ENCODE measurements around the gene CDK17.

CDK17 gene

GRCh38 chr12:96310067-96310466 lies 90.2 kb downstream of the CDK17 start:
- WGBS (ENCODE audit: extremely low coverage, insufficient coverage, insufficient read length), result no CpG with 5 or more reads among the region's 3 CpGs
- no peak overlapping the region for H3K4ac ChIP-seq (ENCODE audit: low read depth, low read length)
- no peak overlapping the region for H3K4me2 ChIP-seq (ENCODE audit: low read length)
- no peak overlapping the region for H3K4me3 ChIP-seq (ENCODE audit: low read depth, low read length)
- no peaks in the 10 kb centered on the region for H3K4me1 ChIP-seq (ENCODE audit: control insufficient read depth in 1 of 2, insufficient read depth in 2 of 2, low read length in 2 of 2)
- no peak overlapping the region for H3K14ac ChIP-seq (ENCODE audit: low read length)
- no peaks in the 10 kb centered on the region for H3K27me3 ChIP-seq (ENCODE audit: insufficient read depth, low read length)
- H3K9ac ChIP-seq (ENCODE audit: low read length), result no peak overlapping the region
- H2BK120ac ChIP-seq (ENCODE audit: insufficient read depth, low read length, poor library complexity), result no peak overlapping the region
- no peak overlapping the region for H4K12ac ChIP-seq (ENCODE audit: low read depth, low read length)
- H3K23ac ChIP-seq (ENCODE audit: low read length), result no peak overlapping the region
- no peak overlapping the region for H2BK12ac ChIP-seq (ENCODE audit: low read length)
- H2AK5ac ChIP-seq (ENCODE audit: low read length), result no peak overlapping the region
- no peak overlapping the region for H3K27ac ChIP-seq (ENCODE audit: low read depth, low read length)
- no peaks in the 10 kb centered on the region for H3K9me3 ChIP-seq (ENCODE audit: insufficient read depth, low read depth, low read length)
- no peak overlapping the region for H3K18ac ChIP-seq (ENCODE audit: low read length)
- no peak overlapping the region for H4K8ac ChIP-seq (ENCODE audit: low read depth, low read length)
- DNase-seq, result no peak
- H2AFZ ChIP-seq (ENCODE audit: insufficient read depth, low read length, poor library complexity), result no peak overlapping the region
- H3K36me3 ChIP-seq (ENCODE audit: control insufficient read depth in 1 of 2, insufficient read depth in 2 of 2, low read length in 2 of 2), result no peaks in the 10 kb centered on the region
- no peaks in the 10 kb centered on the region for H3K79me2 ChIP-seq (ENCODE audit: control insufficient read depth, insufficient read depth, low read length, poor library complexity)
- no peak overlapping the region for H4K91ac ChIP-seq (ENCODE audit: low read depth, low read length)
- H3K79me1 ChIP-seq (ENCODE audit: low read length), result no peaks in the 10 kb centered on the region
- no peak overlapping the region for H2BK5ac ChIP-seq (ENCODE audit: low read depth, low read length, poor library complexity)

GRCh38 chr12:96308881-96309280 lies 91.4 kb downstream of the CDK17 start:
- H3K14ac ChIP-seq (ENCODE audit: low read length), result no peak overlapping the region
- H3K4me3 ChIP-seq (ENCODE audit: low read depth, low read length), result no peak overlapping the region
- H2BK120ac ChIP-seq (ENCODE audit: insufficient read depth, low read length, poor library complexity), result no peak overlapping the region
- no peak overlapping the region for H3K27ac ChIP-seq (ENCODE audit: low read depth, low read length)
- no peak overlapping the region for H4K8ac ChIP-seq (ENCODE audit: low read depth, low read length)
- no peak overlapping the region for H2BK12ac ChIP-seq (ENCODE audit: low read length)
- no peak overlapping the region for H4K91ac ChIP-seq (ENCODE audit: low read depth, low read length)
- H3K79me1 ChIP-seq (ENCODE audit: low read length), result no peaks in the 10 kb centered on the region
- H3K9me3 ChIP-seq (ENCODE audit: insufficient read depth, low read depth, low read length), result no peaks in the 10 kb centered on the region
- H3K36me3 ChIP-seq (ENCODE audit: control insufficient read depth in 1 of 2, insufficient read depth in 2 of 2, low read length in 2 of 2), result no peaks in the 10 kb centered on the region
- no peaks in the 10 kb centered on the region for H3K4me1 ChIP-seq (ENCODE audit: control insufficient read depth in 1 of 2, insufficient read depth in 2 of 2, low read length in 2 of 2)
- H3K4ac ChIP-seq (ENCODE audit: low read depth, low read length), result no peak overlapping the region
- H2AFZ ChIP-seq (ENCODE audit: insufficient read depth, low read length, poor library complexity), result no peak overlapping the region
- no peak overlapping the region for H2AK5ac ChIP-seq (ENCODE audit: low read length)
- H2BK5ac ChIP-seq (ENCODE audit: low read depth, low read length, poor library complexity), result no peak overlapping the region
- no peak overlapping the region for H3K4me2 ChIP-seq (ENCODE audit: low read length)
- H3K23ac ChIP-seq (ENCODE audit: low read length), result no peak overlapping the region
- DNase-seq, result no peak
- no CpG with 5 or more reads among the region's 1 CpG for WGBS (ENCODE audit: extremely low coverage, insufficient coverage, insufficient read length)
- no peaks in the 10 kb centered on the region for H3K79me2 ChIP-seq (ENCODE audit: control insufficient read depth, insufficient read depth, low read length, poor library complexity)
- H3K27me3 ChIP-seq (ENCODE audit: insufficient read depth, low read length), result no peaks in the 10 kb centered on the region
- H4K12ac ChIP-seq (ENCODE audit: low read depth, low read length), result no peak overlapping the region
- no peak overlapping the region for H3K9ac ChIP-seq (ENCODE audit: low read length)
- no peak overlapping the region for H3K18ac ChIP-seq (ENCODE audit: low read length)

GRCh38 chr12:96305665-96306064 lies 94.6 kb downstream of the CDK17 start:
- Histone ChIP-seq H2AFZ (ENCODE audit: insufficient read depth, low read length, poor library complexity) (no peak overlapping the region), H3K79me1 (ENCODE audit: low read length) (no peaks in the 10 kb centered on the region), H4K12ac (ENCODE audit: low read depth, low read length) (no peak overlapping the region), H3K4me3 (ENCODE audit: low read depth, low read length) (no peak overlapping the region), H3K36me3 (ENCODE audit: control insufficient read depth in 1 of 2, insufficient read depth in 2 of 2, low read length in 2 of 2) (no peaks in the 10 kb centered on the region), H3K27ac (ENCODE audit: low read depth, low read length) (no peak overlapping the region), H3K23ac (ENCODE audit: low read length) (no peak overlapping the region), H3K9ac (ENCODE audit: low read length) (no peak overlapping the region), H4K8ac (ENCODE audit: low read depth, low read length) (no peak overlapping the region), H4K91ac (ENCODE audit: low read depth, low read length) (no peak overlapping the region), H3K27me3 (ENCODE audit: insufficient read depth, low read length) (no peaks in the 10 kb centered on the region), H3K4ac (ENCODE audit: low read depth, low read length) (no peak overlapping the region), H3K4me2 (ENCODE audit: low read length) (no peak overlapping the region), H3K9me3 (ENCODE audit: insufficient read depth, low read depth, low read length) (no peaks in the 10 kb centered on the region), H2AK5ac (ENCODE audit: low read length) (no peak overlapping the region), H2BK5ac (ENCODE audit: low read depth, low read length, poor library complexity) (no peak overlapping the region), H3K14ac (ENCODE audit: low read length) (no peak overlapping the region), H3K18ac (ENCODE audit: low read length) (no peak overlapping the region), H3K79me2 (ENCODE audit: control insufficient read depth, insufficient read depth, low read length, poor library complexity) (no peaks in the 10 kb centered on the region), H3K4me1 (ENCODE audit: control insufficient read depth in 1 of 2, insufficient read depth in 2 of 2, low read length in 2 of 2) (no peaks in the 10 kb centered on the region), H2BK12ac (ENCODE audit: low read length) (no peak overlapping the region), H2BK120ac (ENCODE audit: insufficient read depth, low read length, poor library complexity) (no peak overlapping the region)
- no CpG with 5 or more reads among the region's 3 CpGs for WGBS (ENCODE audit: extremely low coverage, insufficient coverage, insufficient read length)
- no peak for DNase-seq

DNA sequence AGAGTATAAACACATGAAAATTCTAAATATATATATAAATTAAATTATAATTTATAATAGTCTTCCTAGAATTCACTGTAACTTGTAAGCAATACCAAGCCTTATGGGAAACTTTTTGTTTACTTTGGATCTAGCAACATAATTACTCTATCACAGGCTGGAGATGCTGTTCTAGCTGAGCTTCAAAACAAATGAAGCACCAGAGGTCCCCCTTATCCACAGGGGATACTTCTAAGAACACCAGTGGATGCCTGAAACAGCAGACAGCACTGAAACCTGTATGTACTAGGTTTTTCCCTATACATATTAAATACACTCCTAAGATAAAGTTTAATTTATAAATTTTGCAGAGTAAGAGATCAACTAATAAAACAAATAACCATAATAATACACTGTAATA lies 96.6 kb downstream of the CDK17 start:
- H3K4me1 ChIP-seq (ENCODE audit: control insufficient read depth in 1 of 2, insufficient read depth in 2 of 2, low read length in 2 of 2), result no peaks in the 10 kb centered on the region
- no peak overlapping the region for H3K4me2 ChIP-seq (ENCODE audit: low read length)
- H3K23ac ChIP-seq (ENCODE audit: low read length), result no peak overlapping the region
- peaks cover 2 to 4% of the 10 kb centered on the region in 2 experiments for H3K36me3 ChIP-seq (ENCODE audit: control insufficient read depth in 1 of 2, insufficient read depth in 2 of 2, low read length in 2 of 2)
- no peak overlapping the region for H2BK120ac ChIP-seq (ENCODE audit: insufficient read depth, low read length, poor library complexity)
- H2BK12ac ChIP-seq (ENCODE audit: low read length), result no peak overlapping the region
- no peak overlapping the region for H2BK5ac ChIP-seq (ENCODE audit: low read depth, low read length, poor library complexity)
- no peaks in the 10 kb centered on the region for H3K79me2 ChIP-seq (ENCODE audit: control insufficient read depth, insufficient read depth, low read length, poor library complexity)
- H3K27ac ChIP-seq (ENCODE audit: low read depth, low read length), result no peak overlapping the region
- H3K4me3 ChIP-seq (ENCODE audit: low read depth, low read length), result no peak overlapping the region
- H3K9me3 ChIP-seq (ENCODE audit: insufficient read depth, low read depth, low read length), result no peaks in the 10 kb centered on the region
- H3K14ac ChIP-seq (ENCODE audit: low read length), result no peak overlapping the region
- H4K91ac ChIP-seq (ENCODE audit: low read depth, low read length), result no peak overlapping the region
- no peaks in the 10 kb centered on the region for H3K27me3 ChIP-seq (ENCODE audit: insufficient read depth, low read length)
- H4K8ac ChIP-seq (ENCODE audit: low read depth, low read length), result no peak overlapping the region
- H3K18ac ChIP-seq (ENCODE audit: low read length), result no peak overlapping the region
- no peak overlapping the region for H4K12ac ChIP-seq (ENCODE audit: low read depth, low read length)
- no peak overlapping the region for H3K4ac ChIP-seq (ENCODE audit: low read depth, low read length)
- no peak overlapping the region for H2AFZ ChIP-seq (ENCODE audit: insufficient read depth, low read length, poor library complexity)
- no peak overlapping the region for H2AK5ac ChIP-seq (ENCODE audit: low read length)
- H3K79me1 ChIP-seq (ENCODE audit: low read length), result no peaks in the 10 kb centered on the region
- H3K9ac ChIP-seq (ENCODE audit: low read length), result no peak overlapping the region
- DNase-seq, result no peak

All from trophoblast cell (in vitro differentiated cells and primary cell).